OCI-M2 (cell line): ENCODE measurements around the gene USP37.
A peak's percentile ranks its signal among the peaks of the same experiment; 100 is the strongest.

ENCODE experiments used
- DNase-seq: peaks from one replicate; lab custom pipeline; 2025; ENCODE audit not compliant: unreplicated experiment; lab: John Stamatoyannopoulos, UW

Gene USP37

GRCh38 chr2:218568190-218569037 is at the start of gene USP37, which contains the start of gene CNOT9:
TSS of gene USP37 (minus strand) at chr2:218568351. CDS start at chr2:218558653, 9,698 bp downstream.
TSS of gene CNOT9 (plus strand) at chr2:218568839. CDS start at chr2:218568955, 116 bp downstream.
- peak; percentile 94 for DNase-seq

GRCh38 chr2:218615868-218616315 is 47.7 kb upstream of the USP37 start:
- no peak for DNase-seq

- DNase-seq: no peak
Measured at GRCh38 chr2:218607436-218608115, 39.4 kb upstream of the USP37 start, which contains the start of gene PLCD4. TSS of gene PLCD4 (plus strand) at chr2:218607899. CDS start at chr2:218615740, 7,841 bp downstream.

GRCh38 chr2:218605432-218605831 is 37.3 kb upstream of the USP37 start:
- no peak for DNase-seq

GRCh38 chr2:218585541-218585940 is 17.4 kb upstream of the USP37 start:
- no peak for DNase-seq

- DNase-seq: no peak
Measured at GRCh38 chr2:218583983-218584850, 16.1 kb upstream of the USP37 start.

- DNase-seq: no peak
Measured at GRCh38 chr2:218582076-218582475, 13.9 kb upstream of the USP37 start.

GRCh38 chr2:218578272-218578877 is 10.2 kb upstream of the USP37 start:
- no peak for DNase-seq

GRCh38 chr2:218577482-218578220 is 9.5 kb upstream of the USP37 start:
- DNase-seq: no peak

GRCh38 chr2:218576854-218577253 is 8.7 kb upstream of the USP37 start:
- no peak for DNase-seq

- no peak for DNase-seq
Measured at GRCh38 chr2:218570850-218571249, 2.7 kb upstream of the USP37 start.

GRCh38 chr2:218569661-218570500 is 1.7 kb upstream of the USP37 start:
- no peak for DNase-seq

GRCh38 chr2:218569038-218569431 is 884 bp upstream of the USP37 start:
- no peak for DNase-seq

GRCh38 chr2:218567797-218568189 is 358 bp downstream of the USP37 start:
- no peak for DNase-seq

GRCh38 chr2:218566296-218566695 is 1.9 kb downstream of the USP37 start:
- DNase-seq: no peak

- DNase-seq: no peak
Measured at GRCh38 chr2:218564056-218564455, 4.1 kb downstream of the USP37 start.

- no peak for DNase-seq
Measured at GRCh38 chr2:218558986-218559385, 9.2 kb downstream of the USP37 start.

- no peak for DNase-seq
Measured at GRCh38 chr2:218557941-218558340, 10.2 kb downstream of the USP37 start.

- DNase-seq: no peak
Measured at GRCh38 chr2:218555527-218555926, 12.6 kb downstream of the USP37 start.
